Measurements from ENCODE around the gene CROCC2. TPM values are rescaled to one million over a fixed set of nuclear protein-coding genes. Genes with fewer than 3 reads are reported as not detected.

The CROCC2 gene
- polyA plus RNA-seq, 1 of the 3 experiments (the other 2 are of a cell fraction) = not detected

GRCh38 chr2:240898731-240899467 lies 7.2 kb upstream of the CROCC2 start:
- Histone ChIP-seq H3F3A (replicated peaks; ENCODE audit: insufficient read depth) (no peaks in the 10 kb centered on the region), H3K27ac (ENCODE audit: low read depth in 2 of 2, low read length in 1 of 2) (no peak overlapping the region), H3K4me1 (ENCODE audit: control insufficient read depth in 1 of 2, insufficient read depth in 2 of 2, low read depth in 1 of 2, low read length in 1 of 2) (peaks cover 0 to 35% of the 10 kb centered on the region in 2 experiments; a peak in 1 of 4 replicates), H3K4me3 (ENCODE audit: low read depth in 2 of 2, low read length in 1 of 2) (no peak overlapping the region), H3K9me2 (no peaks in the 10 kb centered on the region), H3K36me3 (replicated peaks in 1 of 2; ENCODE audit: control insufficient read depth in 1 of 2, insufficient read depth in 2 of 2, low read length in 1 of 2) (no peaks in the 10 kb centered on the region), H2AFZ (ENCODE audit: low read depth) (no peak overlapping the region), H3K79me2 (ENCODE audit: insufficient read depth) (no peaks in the 10 kb centered on the region), H4K20me1 (ENCODE audit: insufficient read depth) (no peaks in the 10 kb centered on the region), H3K27me3 (ENCODE audit: insufficient read depth) (no peaks in the 10 kb centered on the region), H3K9ac (no peak overlapping the region), H3K9me3 (no peaks in the 10 kb centered on the region), H3K4me2 (no peak overlapping the region)
- 70% methylated on average over 14 of the region's 23 CpGs for WGBS (ENCODE audit: low lambda C conversion rate)
- ChIA-PET CTCF (interaction anchor here (1.2 to 4.1 kb wide), 4 partner anchors 17 to 179 kb away, joined by 3 to 29 read pairs (median 6); no protein-coding TSS in a partner anchor), POLR2A (no interaction called here)
- TF ChIP-seq ELF1 (IDR thresholded peaks at IDR 0.05) = no peak
- TF ChIP-seq FOXJ3 (CRISPR knock-in tag; IDR thresholded peaks at IDR 0.05) = no peak
- no peak for TF ChIP-seq FOXM1 (IDR thresholded peaks at IDR 0.05; ENCODE audit: low read depth)
- no peak for TF ChIP-seq RCOR1 (IDR thresholded peaks at IDR 0.05; ENCODE audit: low read length)
- no peak for TF ChIP-seq MAX (IDR thresholded peaks at IDR 0.05; ENCODE audit: low read depth)
- no peak for TF ChIP-seq FOSL2 (IDR thresholded peaks at IDR 0.05; ENCODE audit: borderline replicate concordance, low read depth)
- no peak for TF ChIP-seq YY1 (IDR thresholded peaks at IDR 0.05; ENCODE audit: low read depth)
- TF ChIP-seq, protein P1, sequence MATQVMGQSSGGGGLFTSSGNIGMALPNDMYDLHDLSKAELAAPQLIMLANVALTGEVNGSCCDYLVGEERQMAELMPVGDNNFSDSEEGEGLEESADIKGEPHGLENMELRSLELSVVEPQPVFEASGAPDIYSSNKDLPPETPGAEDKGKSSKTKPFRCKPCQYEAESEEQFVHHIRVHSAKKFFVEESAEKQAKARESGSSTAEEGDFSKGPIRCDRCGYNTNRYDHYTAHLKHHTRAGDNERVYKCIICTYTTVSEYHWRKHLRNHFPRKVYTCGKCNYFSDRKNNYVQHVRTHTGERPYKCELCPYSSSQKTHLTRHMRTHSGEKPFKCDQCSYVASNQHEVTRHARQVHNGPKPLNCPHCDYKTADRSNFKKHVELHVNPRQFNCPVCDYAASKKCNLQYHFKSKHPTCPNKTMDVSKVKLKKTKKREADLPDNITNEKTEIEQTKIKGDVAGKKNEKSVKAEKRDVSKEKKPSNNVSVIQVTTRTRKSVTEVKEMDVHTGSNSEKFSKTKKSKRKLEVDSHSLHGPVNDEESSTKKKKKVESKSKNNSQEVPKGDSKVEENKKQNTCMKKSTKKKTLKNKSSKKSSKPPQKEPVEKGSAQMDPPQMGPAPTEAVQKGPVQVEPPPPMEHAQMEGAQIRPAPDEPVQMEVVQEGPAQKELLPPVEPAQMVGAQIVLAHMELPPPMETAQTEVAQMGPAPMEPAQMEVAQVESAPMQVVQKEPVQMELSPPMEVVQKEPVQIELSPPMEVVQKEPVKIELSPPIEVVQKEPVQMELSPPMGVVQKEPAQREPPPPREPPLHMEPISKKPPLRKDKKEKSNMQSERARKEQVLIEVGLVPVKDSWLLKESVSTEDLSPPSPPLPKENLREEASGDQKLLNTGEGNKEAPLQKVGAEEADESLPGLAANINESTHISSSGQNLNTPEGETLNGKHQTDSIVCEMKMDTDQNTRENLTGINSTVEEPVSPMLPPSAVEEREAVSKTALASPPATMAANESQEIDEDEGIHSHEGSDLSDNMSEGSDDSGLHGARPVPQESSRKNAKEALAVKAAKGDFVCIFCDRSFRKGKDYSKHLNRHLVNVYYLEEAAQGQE (IDR thresholded peaks at IDR 0.05; ENCODE audit: low read depth, low read length) = no peak
- no peak for TF ChIP-seq NFIC (IDR thresholded peaks at IDR 0.05; ENCODE audit: borderline replicate concordance)
- TF ChIP-seq CTCF (IDR thresholded peaks at IDR 0.05) = no peak
- TF ChIP-seq EP300 (IDR thresholded peaks at IDR 0.05; ENCODE audit: borderline replicate concordance in 1 of 2, low read depth in 1 of 2, low read length in 1 of 2) = no peak
- TF ChIP-seq SMC3 (IDR thresholded peaks at IDR 0.05; ENCODE audit: low read depth, low read length) = no peak
- no peak for TF ChIP-seq EZH2phosphoT487 (IDR thresholded peaks at IDR 0.05; ENCODE audit: borderline replicate concordance, low read depth)
- no peak for TF ChIP-seq MEF2A (IDR thresholded peaks at IDR 0.05; ENCODE audit: borderline replicate concordance, low read depth)
- TF ChIP-seq TCF12 (IDR thresholded peaks at IDR 0.05) = no peak
- DNase-seq = no peak
